Breast epithelium (tissue), 3 donors: ENCODE results near the gene WDR53.

ENCODE experiments used
- POLR2A ChIP-seq: fragments of 450-650 bp; IDR thresholded peaks from one replicate; pipeline ENCODE4 v1.6.1; 2016; ENCODE audit warnings: antibody characterized with exemption, mild to moderate bottlenecking, moderate library complexity
- POLR2AphosphoS5 ChIP-seq, 3 donors: sonication (generic); formaldehyde crosslinking; IDR thresholded peaks; one replicate each; pipeline ENCODE4 v1.6.1; 2017; ENCODE audit warnings: antibody characterized with exemption in 3 of 3
- TF ChIP-seq, protein P1 (sequence below), 3 donors: fragments of 450-650 bp; IDR thresholded peaks; one replicate each; pipeline ENCODE4 v1.5.1; 2016 to 2017; ENCODE audit warnings: antibody characterized with exemption in 3 of 3, mild to moderate bottlenecking in 3 of 3, moderate library complexity in 3 of 3

DNA sequence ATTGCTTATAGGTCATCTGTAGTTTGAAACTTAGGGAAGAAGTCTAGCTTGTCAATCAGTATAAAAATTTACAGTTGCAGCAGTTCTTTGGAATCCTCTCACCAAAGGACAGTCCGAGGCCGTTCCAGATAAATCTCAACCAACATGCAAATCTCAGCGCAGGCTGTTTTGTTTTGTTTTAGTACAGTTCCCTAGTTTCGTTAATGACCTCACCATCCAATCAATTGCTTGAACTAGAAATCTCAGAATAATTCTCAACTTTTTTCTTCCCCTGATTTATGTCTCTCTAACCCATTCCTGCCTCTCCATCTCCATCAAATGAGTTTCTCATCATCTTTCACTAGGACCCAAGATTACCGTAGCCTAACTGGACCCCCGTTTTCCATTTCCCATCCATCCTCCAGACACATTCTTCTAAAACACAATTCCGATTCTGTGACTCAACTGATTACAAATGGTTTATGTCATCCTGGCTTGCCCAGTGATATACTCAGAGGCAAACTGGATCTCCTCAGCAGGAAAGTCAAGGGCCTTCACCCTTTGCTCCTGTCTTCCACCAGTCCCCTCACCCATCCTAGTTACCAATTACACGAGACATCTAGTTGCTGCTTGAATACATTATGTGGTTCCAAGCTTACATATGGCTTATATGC is 54.5 kb downstream of the WDR53 start:
- TF ChIP-seq POLR2AphosphoS5 (IDR thresholded peaks at IDR 0.05) (no peak), POLR2A (no peak)
- TF ChIP-seq, protein P1, sequence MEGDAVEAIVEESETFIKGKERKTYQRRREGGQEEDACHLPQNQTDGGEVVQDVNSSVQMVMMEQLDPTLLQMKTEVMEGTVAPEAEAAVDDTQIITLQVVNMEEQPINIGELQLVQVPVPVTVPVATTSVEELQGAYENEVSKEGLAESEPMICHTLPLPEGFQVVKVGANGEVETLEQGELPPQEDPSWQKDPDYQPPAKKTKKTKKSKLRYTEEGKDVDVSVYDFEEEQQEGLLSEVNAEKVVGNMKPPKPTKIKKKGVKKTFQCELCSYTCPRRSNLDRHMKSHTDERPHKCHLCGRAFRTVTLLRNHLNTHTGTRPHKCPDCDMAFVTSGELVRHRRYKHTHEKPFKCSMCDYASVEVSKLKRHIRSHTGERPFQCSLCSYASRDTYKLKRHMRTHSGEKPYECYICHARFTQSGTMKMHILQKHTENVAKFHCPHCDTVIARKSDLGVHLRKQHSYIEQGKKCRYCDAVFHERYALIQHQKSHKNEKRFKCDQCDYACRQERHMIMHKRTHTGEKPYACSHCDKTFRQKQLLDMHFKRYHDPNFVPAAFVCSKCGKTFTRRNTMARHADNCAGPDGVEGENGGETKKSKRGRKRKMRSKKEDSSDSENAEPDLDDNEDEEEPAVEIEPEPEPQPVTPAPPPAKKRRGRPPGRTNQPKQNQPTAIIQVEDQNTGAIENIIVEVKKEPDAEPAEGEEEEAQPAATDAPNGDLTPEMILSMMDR (IDR thresholded peaks at IDR 0.05): no peak
